Kidney (tissue), 14 donors: ENCODE data around the gene ARHGAP22. TPM values are rescaled to one million over a fixed set of nuclear protein-coding genes. Genes with fewer than 3 reads are reported as not detected.

Source experiments
- DNase-seq, 5 donors: peaks; one replicate each; pipeline ENCODE4 v3.0.0-alpha.2; 2013 to 2020
- FAIRE-seq: peaks from 2 replicates; lab custom pipeline; 2012; peaks lifted over from hg19 to GRCh38; lab: Jason Lieb, UNC
- H3K27ac ChIP-seq, 2 donors: one replicate each; pipeline ENCODE4 v1.7.0; 2013; ENCODE audit warnings: low read depth in 2 of 2, low read length in 2 of 2, inconsistent platforms in 1 of 2
- H3K27me3 ChIP-seq: one replicate; pipeline ENCODE4 v1.7.1; 2013; ENCODE audit warnings: low read length, inconsistent platforms; ENCODE audit not compliant: control insufficient read depth, insufficient read depth
- H3K36me3 ChIP-seq, 3 donors: one replicate each; pipeline versions ENCODE4 v1.7.0 to v1.7.1; 2013; ENCODE audit warnings: low read length in 3 of 3, control low read depth in 1 of 3, inconsistent platforms in 1 of 3; ENCODE audit not compliant: insufficient read depth in 3 of 3, control insufficient read depth in 2 of 3
- H3K4me1 ChIP-seq, 3 donors: one replicate each; pipeline versions ENCODE4 v1.7.0 to v1.7.1; 2013; ENCODE audit warnings: low read length in 3 of 3, inconsistent platforms in 1 of 3, low read depth in 1 of 3; ENCODE audit not compliant: control insufficient read depth in 2 of 3, insufficient read depth in 2 of 3
- H3K4me3 ChIP-seq, 3 donors: one replicate each; pipeline versions ENCODE4 v1.7.0 to v1.8.1; 2013; ENCODE audit warnings: low read length in 3 of 3, control low read depth in 1 of 3, inconsistent platforms in 1 of 3
- H3K9ac ChIP-seq, 3 donors: one replicate each; pipeline versions ENCODE4 v1.7.0 to v1.7.1; 2013; ENCODE audit warnings: low read length in 3 of 3, control low read depth in 1 of 3, inconsistent platforms in 1 of 3
- H3K9me3 ChIP-seq, 3 donors: one replicate each; pipeline versions ENCODE4 v1.7.0 to v1.7.1; 2013; ENCODE audit warnings: low read length in 3 of 3, control low read depth in 1 of 3, inconsistent platforms in 1 of 3; ENCODE audit not compliant: control insufficient read depth in 2 of 3, insufficient read depth in 1 of 3
- intact Hi-C: fragments of 100-400 bp; cut with DNase I; formaldehyde crosslinking; loops from one replicate; pipeline ENCODE4 v1.11.1; 2022
- polyA plus RNA-seq: library from polyadenylated mRNA; stranded (reverse); fragments of 350-450 nt; fragmentation: Illumina TruSeq; extraction: RNeasy Lipid Tissue Mini Kit (QIAGEN cat#74804); gene quantifications from one replicate; pipeline ENCODE4 v1.2.3, GENCODE V29; 2014; ENCODE audit warnings: low read depth, low replicate concordance; ENCODE audit not compliant: insufficient read depth
- total RNA-seq: library from RNA; stranded (reverse); fragmentation: NEBNext Ultra II Directional; extraction: Animal tissue kit (Norgen Biotek cat#: 25700); gene quantifications from one replicate; pipeline ENCODE4 v1.2.1, GENCODE V29; 2021
- TF ChIP-seq, protein P1 (sequence below): IDR thresholded peaks from 3 replicates; pipeline ENCODE4 v1.5.1; 2012; ENCODE audit warnings: mild to moderate bottlenecking, moderate library complexity, borderline replicate concordance; ENCODE audit not compliant: insufficient read depth; ENCODE audit errors: extremely low read depth
- donor health status: control.
- donor health status: control.
- donor health status: control.
- donor health status: control.
- donor health status: control.
- donor health status: DM: yes; HTN: yes; CAD: no.
- donor health status: Normal renal cell carcinoma (clear cell type).

ARHGAP22 gene
- total and polyA plus RNA-seq, 2 donors from 2014 or later, result 0.62 to 6.6 TPM

- H3K9ac ChIP-seq, result no peak overlapping the region
- no peak overlapping the region for H3K4me3 ChIP-seq
- no peaks in the 10 kb centered on the region for H3K27me3 ChIP-seq
- peaks cover 0 to 7% (median 0%) of the 10 kb centered on the region in 3 donors for H3K4me1 ChIP-seq
- intact Hi-C loops, result no loop called here
- TF ChIP-seq, protein P1, sequence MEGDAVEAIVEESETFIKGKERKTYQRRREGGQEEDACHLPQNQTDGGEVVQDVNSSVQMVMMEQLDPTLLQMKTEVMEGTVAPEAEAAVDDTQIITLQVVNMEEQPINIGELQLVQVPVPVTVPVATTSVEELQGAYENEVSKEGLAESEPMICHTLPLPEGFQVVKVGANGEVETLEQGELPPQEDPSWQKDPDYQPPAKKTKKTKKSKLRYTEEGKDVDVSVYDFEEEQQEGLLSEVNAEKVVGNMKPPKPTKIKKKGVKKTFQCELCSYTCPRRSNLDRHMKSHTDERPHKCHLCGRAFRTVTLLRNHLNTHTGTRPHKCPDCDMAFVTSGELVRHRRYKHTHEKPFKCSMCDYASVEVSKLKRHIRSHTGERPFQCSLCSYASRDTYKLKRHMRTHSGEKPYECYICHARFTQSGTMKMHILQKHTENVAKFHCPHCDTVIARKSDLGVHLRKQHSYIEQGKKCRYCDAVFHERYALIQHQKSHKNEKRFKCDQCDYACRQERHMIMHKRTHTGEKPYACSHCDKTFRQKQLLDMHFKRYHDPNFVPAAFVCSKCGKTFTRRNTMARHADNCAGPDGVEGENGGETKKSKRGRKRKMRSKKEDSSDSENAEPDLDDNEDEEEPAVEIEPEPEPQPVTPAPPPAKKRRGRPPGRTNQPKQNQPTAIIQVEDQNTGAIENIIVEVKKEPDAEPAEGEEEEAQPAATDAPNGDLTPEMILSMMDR, result no peak
- DNase-seq (no peak), FAIRE-seq (no peak)
- H3K9me3 ChIP-seq, result no peaks in the 10 kb centered on the region
- no peak overlapping the region for H3K27ac ChIP-seq
- H3K36me3 ChIP-seq, result no peaks in the 10 kb centered on the region
Observed at GRCh38 chr10:48599830-48600134, 5.1 kb downstream of the ARHGAP22 start.

DNA sequence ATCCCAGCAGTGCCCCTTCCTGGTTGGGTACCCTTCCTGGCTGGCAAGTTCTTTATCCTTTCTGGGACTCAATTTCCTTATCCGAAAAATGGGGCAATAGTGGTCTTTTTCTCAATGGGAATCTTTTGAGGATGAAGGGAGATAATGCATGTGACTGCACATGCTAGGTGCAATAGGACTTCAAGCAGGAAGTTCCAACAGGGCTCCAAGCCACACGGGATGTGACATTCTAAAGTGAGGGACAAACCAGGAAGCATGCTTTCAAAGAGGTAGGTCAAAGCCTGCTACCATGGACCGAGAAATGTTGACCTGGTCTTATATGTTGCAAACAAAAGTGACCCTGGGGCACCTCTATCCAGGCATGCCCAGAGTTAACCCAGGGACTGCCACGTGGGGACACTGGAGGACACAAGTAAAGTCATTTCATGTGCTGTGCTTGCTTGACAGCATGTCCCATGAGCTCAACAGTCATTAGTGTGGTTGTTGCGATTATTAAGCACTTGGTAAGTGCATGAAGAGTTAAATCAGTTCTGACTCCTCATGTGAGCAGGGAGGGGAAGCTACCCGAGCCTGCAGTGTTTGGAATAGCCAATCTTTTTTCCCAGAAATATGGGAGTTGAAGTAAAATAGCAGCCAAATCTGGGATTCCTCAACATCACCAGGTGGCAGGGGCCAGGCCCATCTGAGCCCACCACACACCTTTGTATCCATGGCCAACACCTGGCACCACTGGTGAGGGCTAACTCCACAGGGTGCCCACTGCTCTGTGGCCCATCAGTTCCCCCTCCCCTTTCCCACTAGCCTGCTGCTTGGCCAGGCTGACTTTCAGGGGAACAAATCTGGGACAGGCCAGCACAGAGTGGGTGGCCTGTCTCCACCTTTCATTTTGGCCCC lies 5.7 kb downstream of the ARHGAP22 start:
- FAIRE-seq, result no peak

GRCh38 chr10:48598243-48598935 lies 6.5 kb downstream of the ARHGAP22 start:
- Histone ChIP-seq H3K9me3 (no peaks in the 10 kb centered on the region), H3K9ac (no peak overlapping the region), H3K4me3 (no peak overlapping the region), H3K27me3 (no peaks in the 10 kb centered on the region), H3K4me1 (no peaks in the 10 kb centered on the region), H3K36me3 (no peaks in the 10 kb centered on the region), H3K27ac (no peak overlapping the region)
- TF ChIP-seq, protein P1, result no peak
- intact Hi-C loops, result no loop called here
- FAIRE-seq (no peak), DNase-seq (no peak)

More for the DNA sequence above, 5.7 kb downstream of the ARHGAP22 start:
- TF ChIP-seq, protein P1, result no peak
- Histone ChIP-seq H3K27me3 (no peaks in the 10 kb centered on the region), H3K9me3 (no peaks in the 10 kb centered on the region), H3K4me3 (no peak overlapping the region), H3K27ac (no peak overlapping the region), H3K36me3 (no peaks in the 10 kb centered on the region), H3K9ac (no peak overlapping the region), H3K4me1 (peaks cover 0 to 2% (median 0%) of the 10 kb centered on the region in 3 donors)
- DNase-seq, result no peak
- intact Hi-C loops, result no loop called here
